Superior temporal gyrus (tissue), 1 donor: ENCODE data around the gene DLX5.

Experiments used
- DNase-seq: peaks from one replicate; pipeline ENCODE4 v3.0.0-alpha.2; 2016; ENCODE audit errors: extremely low spot score

The DLX5 gene

GRCh38 chr7:97005183-97006054 is 19.2 kb downstream of the DLX5 start, which contains the start of gene DLX6:
TSS of gene DLX6 (plus strand) at chr7:97005553. CDS start at chr7:97005978, 425 bp downstream.
- no peak for DNase-seq

GRCh38 chr7:97004247-97005182 is 20.1 kb downstream of the DLX5 start:
- no peak for DNase-seq

GRCh38 chr7:97003262-97004246 is 21.1 kb downstream of the DLX5 start:
- no peak for DNase-seq

DNA sequence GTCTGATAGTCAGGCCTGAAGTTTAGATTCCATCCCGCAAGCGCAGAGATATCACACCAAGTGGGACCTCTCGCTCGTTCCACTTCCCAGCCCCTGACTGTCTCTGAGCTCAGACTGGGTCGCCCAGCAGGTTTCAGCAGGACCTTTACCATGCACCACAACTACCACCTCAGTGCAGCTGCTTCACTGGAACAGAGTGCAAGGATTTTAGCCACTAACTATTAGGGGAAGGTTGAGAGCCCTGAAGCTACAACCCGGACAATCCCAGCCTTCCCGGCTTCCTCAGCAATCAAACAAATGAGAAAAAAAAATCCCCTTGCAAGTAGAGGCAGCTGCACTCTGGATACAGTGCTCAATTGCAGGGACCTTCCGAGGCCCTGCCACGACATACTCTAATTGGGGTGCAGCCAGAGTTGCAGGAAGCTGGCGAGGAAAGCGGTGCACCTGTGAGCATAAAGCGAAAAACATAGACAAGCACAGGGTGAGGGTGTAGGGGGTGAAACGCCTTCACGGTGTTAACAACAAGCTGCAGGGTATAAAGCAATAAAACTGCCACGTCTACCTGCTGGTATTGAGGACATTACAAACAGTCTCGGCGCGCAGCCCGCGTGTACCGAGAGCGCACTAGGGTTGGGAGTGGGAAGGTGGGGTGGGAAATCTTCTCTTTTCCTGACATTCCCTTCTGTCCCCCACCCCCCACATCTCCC is 21.9 kb downstream of the DLX5 start:
- DNase-seq, result no peak

DNA sequence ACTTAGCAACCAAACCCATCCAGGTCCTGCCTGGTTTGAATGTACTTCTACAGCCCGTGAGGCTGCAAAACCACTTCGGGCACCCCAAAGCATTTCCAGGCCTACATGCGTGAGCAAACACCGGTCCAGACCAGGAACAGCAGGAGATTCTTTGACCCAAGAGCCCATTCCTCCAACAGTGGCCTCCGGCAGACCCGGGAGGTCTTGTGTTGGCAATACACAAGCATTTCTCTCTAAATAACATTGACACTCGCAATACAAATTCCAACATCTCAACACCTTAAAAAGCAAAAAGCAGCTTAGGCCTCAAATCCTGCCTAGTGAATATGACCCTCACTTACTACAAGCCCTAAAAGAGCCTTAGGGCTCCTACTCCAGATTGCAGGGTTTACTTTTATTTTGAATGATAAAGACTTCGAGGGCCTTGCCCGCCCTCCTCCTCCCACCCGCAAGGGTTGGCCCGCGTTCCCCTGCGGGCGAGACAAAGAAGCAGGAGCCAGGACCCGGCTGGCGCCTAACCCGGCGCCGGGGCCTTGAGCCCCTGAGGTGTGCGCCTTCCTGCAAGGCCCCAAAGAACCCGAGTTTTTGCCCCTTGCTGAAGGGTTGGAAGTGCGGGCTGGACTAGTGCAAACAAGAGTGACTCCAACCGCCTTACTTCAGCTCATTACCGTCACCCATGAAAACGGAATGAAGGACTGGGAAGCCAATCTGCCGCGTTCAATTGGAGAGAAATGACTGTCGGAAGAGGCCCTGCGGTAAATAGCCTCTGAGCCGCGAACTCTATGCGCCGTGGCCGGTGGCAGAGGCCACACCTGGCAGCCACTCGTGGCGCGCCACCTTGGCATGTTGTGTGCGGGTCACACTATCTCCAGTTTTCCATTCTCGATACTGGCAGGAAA is 22.7 kb downstream of the DLX5 start:
- no peak for DNase-seq

- no peak for DNase-seq
Measured at GRCh38 chr7:97001221-97001620, 23.4 kb downstream of the DLX5 start.

DNA sequence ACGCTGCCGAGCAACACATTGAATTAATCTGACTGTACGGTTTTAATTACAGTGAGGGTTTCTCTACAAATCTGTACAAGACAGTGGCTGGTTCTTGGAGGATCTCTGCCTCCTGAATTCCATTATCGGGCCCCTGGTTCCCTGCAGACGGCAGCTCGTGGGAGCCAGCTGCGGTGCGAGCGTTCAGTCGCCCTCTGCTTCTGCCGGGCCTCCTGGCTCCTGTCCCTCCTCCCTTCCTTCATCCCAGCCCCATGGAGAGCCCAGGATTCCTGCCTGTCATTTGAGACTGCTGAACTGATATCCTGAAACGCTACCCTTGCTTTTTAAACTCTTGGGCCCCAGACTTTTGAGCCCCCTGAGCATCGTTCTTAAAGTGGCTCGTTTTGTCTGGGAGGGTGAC is 25.9 kb downstream of the DLX5 start:
- DNase-seq, result no peak

GRCh38 chr7:96998333-96998732 is 26.3 kb downstream of the DLX5 start:
- no peak for DNase-seq

GRCh38 chr7:96997512-96998032 is 27.1 kb downstream of the DLX5 start:
- DNase-seq, result no peak

DNA sequence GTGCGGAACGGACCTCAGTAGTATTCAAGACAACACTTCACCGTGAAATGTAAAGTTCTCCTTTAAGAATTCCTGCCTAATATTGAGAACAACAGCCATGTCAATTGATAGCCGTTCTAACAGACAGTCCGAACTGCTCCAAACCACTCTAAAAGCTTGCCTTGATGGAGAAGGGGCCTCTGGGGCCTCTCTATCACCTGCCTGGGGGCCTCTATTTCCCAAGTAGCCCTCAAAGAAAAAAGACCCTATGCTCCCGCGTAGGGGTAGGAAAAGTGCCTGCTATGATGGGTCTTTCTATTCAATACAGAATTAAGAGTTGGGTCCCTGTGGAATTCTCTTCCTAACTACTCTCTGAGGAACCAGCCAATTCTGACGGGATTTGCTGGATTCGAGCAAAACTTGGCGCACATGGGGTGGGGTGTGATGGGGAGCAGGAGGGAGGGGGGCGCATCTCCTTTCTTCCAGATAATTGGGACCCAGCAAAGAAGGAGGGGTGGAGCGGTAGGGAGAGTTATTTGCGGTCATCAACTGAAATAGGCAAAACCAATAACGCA is 27.6 kb downstream of the DLX5 start:
- DNase-seq, result no peak

- DNase-seq, result no peak
Measured at GRCh38 chr7:96996111-96996957, 28.3 kb downstream of the DLX5 start.

DNA sequence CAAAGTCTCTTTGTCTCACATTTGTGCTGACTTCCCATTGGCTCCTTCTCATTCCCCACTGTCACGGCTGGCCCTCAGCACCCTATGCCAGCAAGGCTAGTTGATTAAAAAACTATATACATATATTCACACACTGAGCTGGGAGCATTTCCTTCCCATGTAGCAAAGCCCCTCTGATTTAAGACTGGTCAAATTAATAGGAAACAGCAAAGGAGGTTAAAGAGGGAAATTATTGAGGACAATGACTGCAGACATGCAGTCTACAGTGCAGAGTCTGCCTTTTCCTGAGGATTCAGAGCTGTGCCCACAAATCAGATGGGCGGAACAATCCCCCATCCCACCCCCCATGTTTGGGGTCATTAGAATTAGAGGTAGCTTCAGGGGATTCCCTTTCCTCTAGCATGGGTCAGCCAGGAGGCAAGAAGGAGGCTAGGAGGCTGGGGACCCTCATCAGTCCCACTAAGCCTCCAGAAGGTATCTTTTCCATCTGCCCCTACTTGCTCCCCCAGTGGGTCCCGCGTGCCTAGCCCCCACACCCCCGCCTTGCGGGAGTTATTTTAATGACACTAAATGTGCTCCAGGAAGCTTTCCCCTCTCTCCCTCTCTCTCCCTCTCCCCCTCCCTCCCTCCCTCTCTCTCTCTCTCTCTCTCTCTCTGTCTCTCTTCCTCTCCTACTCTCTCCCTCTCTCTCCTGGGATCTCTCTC is 29.1 kb downstream of the DLX5 start:
- no peak for DNase-seq

GRCh38 chr7:96993980-96994379 is 30.7 kb downstream of the DLX5 start:
- no peak for DNase-seq

DNA sequence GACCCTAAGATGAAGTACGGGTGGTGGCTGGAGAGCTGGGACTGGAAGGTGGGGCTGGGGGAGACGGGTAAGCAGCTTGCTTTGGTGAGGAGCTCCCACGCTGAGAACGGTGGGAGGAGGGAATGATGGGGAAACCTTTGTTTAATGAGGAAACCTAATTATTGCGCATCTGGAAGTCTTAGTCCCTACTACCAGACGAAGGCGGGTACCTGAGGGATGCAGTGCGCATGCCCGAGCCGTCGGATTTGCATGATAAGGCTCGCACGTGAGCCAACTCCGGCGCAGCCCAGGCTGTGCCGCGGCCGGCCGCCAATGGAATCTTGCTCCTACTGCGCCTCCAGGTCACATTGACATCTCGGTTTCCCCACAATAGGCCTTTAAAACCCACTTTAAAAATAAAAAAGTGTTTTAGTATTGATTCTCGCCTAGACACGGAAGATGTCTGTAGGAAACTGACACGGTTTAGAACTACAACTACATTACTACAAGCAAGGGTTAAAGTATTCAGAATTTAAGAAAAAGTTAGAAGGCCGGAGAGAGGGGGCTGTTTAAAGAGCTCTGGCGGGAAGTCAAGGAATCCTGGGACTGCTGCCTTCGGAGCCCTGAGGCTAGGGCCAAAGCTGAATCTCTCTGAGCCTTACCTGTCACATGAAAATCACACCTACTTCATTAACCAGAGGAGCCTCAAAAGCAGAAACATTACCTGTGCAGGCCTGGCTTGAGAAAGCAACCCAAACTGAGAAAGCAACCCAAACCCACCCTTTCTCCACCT is 31.4 kb downstream of the DLX5 start:
- DNase-seq, result no peak

DNA sequence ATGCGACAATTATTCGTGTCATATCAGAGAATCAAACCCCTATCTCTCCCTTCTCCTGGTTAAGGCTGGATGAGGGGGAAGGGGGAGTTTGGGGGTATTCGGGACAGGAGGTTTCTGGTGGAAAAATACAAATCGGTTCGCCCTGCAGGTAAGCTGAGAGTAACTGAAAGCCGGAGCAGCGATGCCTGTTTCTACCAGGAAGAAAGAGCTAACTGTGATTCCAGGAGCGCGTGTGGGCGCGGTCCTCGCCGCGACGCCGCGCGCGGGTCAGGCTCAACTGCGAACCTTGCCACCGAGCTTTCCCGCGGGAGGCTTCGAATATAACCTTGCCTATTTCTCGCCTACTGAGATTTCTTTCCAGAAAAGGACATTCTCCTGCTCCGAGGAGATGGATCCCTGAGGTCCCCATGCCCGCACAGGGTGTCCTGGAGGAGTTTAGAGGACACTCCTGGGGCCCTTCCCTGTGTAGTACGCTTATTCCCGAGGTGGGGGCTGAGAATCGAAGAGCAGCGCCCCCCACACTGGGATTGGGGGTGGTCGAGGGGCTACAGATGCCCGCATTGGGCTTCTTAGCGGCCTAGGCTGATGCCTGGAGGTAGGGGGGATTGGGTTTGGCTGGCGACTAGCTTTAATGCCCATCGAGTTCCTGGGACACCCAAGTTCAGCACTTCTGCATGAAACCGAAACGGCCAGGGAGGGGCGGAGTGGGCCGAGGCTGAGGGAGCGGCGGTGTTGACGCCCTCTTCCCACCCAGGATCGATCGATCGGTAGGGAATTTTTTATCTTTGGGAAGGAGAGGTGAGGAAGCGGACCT is 32.2 kb downstream of the DLX5 start:
- DNase-seq, result no peak
